Measurements from ENCODE around the gene SLC13A4. TPM values are rescaled to one million over a fixed set of nuclear protein-coding genes. Genes with fewer than 3 reads are reported as not detected.

Gene SLC13A4
- 0.56 TPM in 1 of 2 replicates, not detected in the other for total RNA-seq (2012; rRNA removed)
- polyA plus RNA-seq (2012; rRNA removed), result 0.10 TPM in 1 of 2 replicates, not detected in the other
- 0.12 and 0.23 TPM in 2 replicates for polyA plus RNA-seq (2012; cell fraction: cytosol; rRNA removed)
- 0.16 and 0.32 TPM in 2 replicates for polyA plus RNA-seq (2012; cell fraction: nucleus; rRNA removed; ENCODE audit: low replicate concordance)
- percentile 15 among the genes with signal in this experiment for Bru-seq, nascent RNA
- BruChase-seq, experiment 1, labeled RNA remaining after a 6-hour chase, result percentile 15 among the genes with signal in this experiment
- percentile 15 among the genes with signal in this experiment for BruChase-seq, experiment 2, labeled RNA remaining after a 2-hour chase
- long read RNA-seq, partial matches to known transcripts, result 0 of 2 reads
- long read RNA-seq, other reads (novel, unspliced or antisense), result 2 of 2 reads

DNA sequence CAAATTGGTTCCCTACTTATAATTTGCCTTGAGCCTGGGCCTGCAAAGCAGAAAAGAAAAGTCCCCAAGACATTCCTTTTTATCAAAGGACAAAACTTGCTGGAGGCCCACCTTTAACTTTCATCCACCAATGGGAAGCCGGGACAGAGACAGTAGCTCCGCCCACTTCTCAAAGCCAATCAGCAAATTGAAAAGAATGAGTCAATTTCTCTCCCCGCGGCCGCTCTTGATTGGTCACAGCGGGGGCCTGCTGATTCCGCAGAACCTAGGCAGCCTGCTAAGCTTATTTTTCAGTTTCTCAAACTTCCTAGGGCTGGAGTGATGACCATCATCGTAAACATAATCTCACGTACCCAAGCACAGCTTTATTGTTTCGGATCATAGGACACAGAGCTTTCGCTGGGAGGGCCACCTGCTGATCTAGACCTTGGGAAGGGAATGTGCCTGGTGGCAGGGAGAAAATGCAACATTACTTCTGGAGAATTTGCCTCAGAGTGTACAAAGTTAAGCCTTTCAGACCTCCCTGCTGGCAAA is at the start of gene SLC13A4:
Gene SLC13A4 (minus strand): TSS at position 51 of the 534 bp plus-strand sequence. CDS start 690 bp downstream, outside the sequence.
- Histone ChIP-seq H2AFZ (replicated peaks; ENCODE audit: low read length, poor library complexity) (peak within 1 kb of the TSS; percentile 10), H3K18ac (ENCODE audit: low read depth, low read length) (no peak within 1 kb of the TSS), H3K9ac (ENCODE audit: low read depth, low read length) (no peak within 1 kb of the TSS), H3K36me3 (ENCODE audit: control insufficient read depth, insufficient read depth, low read length) (no peaks in the 10 kb centered on the region), H4K20me1 (ENCODE audit: insufficient read depth, low read length) (no peaks in the 10 kb centered on the region), H2BK120ac (ENCODE audit: low read depth, low read length) (no peak within 1 kb of the TSS), H4K8ac (ENCODE audit: low read depth in 2 of 2, low read length in 2 of 2) (no peak within 1 kb of the TSS), H3K9me3 (ENCODE audit: control insufficient read depth, insufficient read depth, low read length) (no peaks in the 10 kb centered on the region), H2AK9ac (replicated peaks; ENCODE audit: low read depth, low read length, poor library complexity) (no peak within 1 kb of the TSS), H3K4me1 (ENCODE audit: control insufficient read depth, insufficient read depth, low read length) (no peaks in the 10 kb centered on the region), H3K23ac (ENCODE audit: low read depth, low read length) (no peak within 1 kb of the TSS), H3K27ac (ENCODE audit: insufficient read depth, low read length) (no peak within 1 kb of the TSS), H3K4me3 (ENCODE audit: insufficient read depth, low read depth, low read length) (no peak within 1 kb of the TSS), H2BK5ac (ENCODE audit: low read depth, low read length, poor library complexity, severe bottlenecking) (no peak within 1 kb of the TSS), H2AK5ac (ENCODE audit: low read depth, low read length) (no peak within 1 kb of the TSS), H3K9me1 (ENCODE audit: insufficient read depth, low read length) (no peaks in the 10 kb centered on the region), H3K14ac (replicated peaks; ENCODE audit: low read depth, low read length) (no peak within 1 kb of the TSS; the same call in 1 of the 2 replicates), H4K91ac (ENCODE audit: insufficient read depth, low read depth, low read length) (no peak within 1 kb of the TSS), H2BK15ac (ENCODE audit: low read depth, low read length) (no peak within 1 kb of the TSS), H2BK20ac (ENCODE audit: low read depth, low read length) (no peak within 1 kb of the TSS), H3K27me3 (ENCODE audit: control insufficient read depth, insufficient read depth, low read length) (no peaks in the 10 kb centered on the region; the same call in 1 of the 2 replicates), H3K4me2 (ENCODE audit: low read depth, low read length) (no peak within 1 kb of the TSS), H3K56ac (ENCODE audit: extremely low read depth, insufficient read depth, low read length) (no peak within 1 kb of the TSS), H3K4ac (ENCODE audit: low read depth, low read length) (no peak within 1 kb of the TSS), H4K5ac (ENCODE audit: low read depth, low read length) (no peak within 1 kb of the TSS), H3K79me1 (ENCODE audit: low read depth in 1 of 2, low read length in 2 of 2) (no peaks in the 10 kb centered on the region)
- dilution Hi-C loops (cut with HindIII; ENCODE audit: low sequenced_read_pairs, unreplicated experiment) (no loop called here), intact Hi-C loops (cut with micrococcal nuclease) (no loop called here), in situ Hi-C loops (cut with MboI; ENCODE audit: low sequenced_read_pairs) (no loop called here)
- ChIA-PET CTCF (no interaction called here), POLR2A (ENCODE audit: unreplicated experiment) (no interaction called here)
- no TSS peak for BruUV-seq (replicated peaks)
- no peak for ATAC-seq (ENCODE audit: low read depth)
- WGBS, 2 experiments (ENCODE audit: extremely low coverage in 2 of 2, insufficient read length in 1 of 2), result 56% methylated on average over 7 of the region's 11 CpGs; no CpG with 5 or more reads in 1 of the 2 experiments
- DNase-seq, result no peak
- TF ChIP-seq MAFK (IDR thresholded peaks at IDR 0.05; ENCODE audit: low read depth, low read length), result no peak
- TF ChIP-seq, protein P1, sequence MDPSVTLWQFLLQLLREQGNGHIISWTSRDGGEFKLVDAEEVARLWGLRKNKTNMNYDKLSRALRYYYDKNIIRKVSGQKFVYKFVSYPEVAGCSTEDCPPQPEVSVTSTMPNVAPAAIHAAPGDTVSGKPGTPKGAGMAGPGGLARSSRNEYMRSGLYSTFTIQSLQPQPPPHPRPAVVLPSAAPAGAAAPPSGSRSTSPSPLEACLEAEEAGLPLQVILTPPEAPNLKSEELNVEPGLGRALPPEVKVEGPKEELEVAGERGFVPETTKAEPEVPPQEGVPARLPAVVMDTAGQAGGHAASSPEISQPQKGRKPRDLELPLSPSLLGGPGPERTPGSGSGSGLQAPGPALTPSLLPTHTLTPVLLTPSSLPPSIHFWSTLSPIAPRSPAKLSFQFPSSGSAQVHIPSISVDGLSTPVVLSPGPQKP (IDR thresholded peaks at IDR 0.05; ENCODE audit: borderline replicate concordance, low read depth, low read length), result no peak
- TF ChIP-seq POLR2A (IDR thresholded peaks at IDR 0.05; ENCODE audit: low read depth, low read length), result no peak
- TF ChIP-seq, protein P2, sequence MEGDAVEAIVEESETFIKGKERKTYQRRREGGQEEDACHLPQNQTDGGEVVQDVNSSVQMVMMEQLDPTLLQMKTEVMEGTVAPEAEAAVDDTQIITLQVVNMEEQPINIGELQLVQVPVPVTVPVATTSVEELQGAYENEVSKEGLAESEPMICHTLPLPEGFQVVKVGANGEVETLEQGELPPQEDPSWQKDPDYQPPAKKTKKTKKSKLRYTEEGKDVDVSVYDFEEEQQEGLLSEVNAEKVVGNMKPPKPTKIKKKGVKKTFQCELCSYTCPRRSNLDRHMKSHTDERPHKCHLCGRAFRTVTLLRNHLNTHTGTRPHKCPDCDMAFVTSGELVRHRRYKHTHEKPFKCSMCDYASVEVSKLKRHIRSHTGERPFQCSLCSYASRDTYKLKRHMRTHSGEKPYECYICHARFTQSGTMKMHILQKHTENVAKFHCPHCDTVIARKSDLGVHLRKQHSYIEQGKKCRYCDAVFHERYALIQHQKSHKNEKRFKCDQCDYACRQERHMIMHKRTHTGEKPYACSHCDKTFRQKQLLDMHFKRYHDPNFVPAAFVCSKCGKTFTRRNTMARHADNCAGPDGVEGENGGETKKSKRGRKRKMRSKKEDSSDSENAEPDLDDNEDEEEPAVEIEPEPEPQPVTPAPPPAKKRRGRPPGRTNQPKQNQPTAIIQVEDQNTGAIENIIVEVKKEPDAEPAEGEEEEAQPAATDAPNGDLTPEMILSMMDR (conservative IDR thresholded peaks at IDR 0.05; ENCODE audit: low read depth, low read length), result no peak
- TF ChIP-seq RFX5 (IDR thresholded peaks at IDR 0.05; ENCODE audit: low read depth, low read length), result no peak
- TF ChIP-seq MXI1 (IDR thresholded peaks at IDR 0.05; ENCODE audit: borderline replicate concordance, low read depth, low read length), result no peak
- no peak for TF ChIP-seq RCOR1 (IDR thresholded peaks at IDR 0.05; ENCODE audit: insufficient replicate concordance, low read length)
- no peak for TF ChIP-seq CHD1 (IDR thresholded peaks at IDR 0.05; ENCODE audit: low read depth, low read length)
- TF ChIP-seq, protein P3, sequence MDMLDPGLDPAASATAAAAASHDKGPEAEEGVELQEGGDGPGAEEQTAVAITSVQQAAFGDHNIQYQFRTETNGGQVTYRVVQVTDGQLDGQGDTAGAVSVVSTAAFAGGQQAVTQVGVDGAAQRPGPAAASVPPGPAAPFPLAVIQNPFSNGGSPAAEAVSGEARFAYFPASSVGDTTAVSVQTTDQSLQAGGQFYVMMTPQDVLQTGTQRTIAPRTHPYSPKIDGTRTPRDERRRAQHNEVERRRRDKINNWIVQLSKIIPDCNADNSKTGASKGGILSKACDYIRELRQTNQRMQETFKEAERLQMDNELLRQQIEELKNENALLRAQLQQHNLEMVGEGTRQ (IDR thresholded peaks at IDR 0.05; ENCODE audit: low read depth, low read length), result no peak
- no peak for TF ChIP-seq FOS (IDR thresholded peaks at IDR 0.05; ENCODE audit: low read depth, low read length)
- no peak for TF ChIP-seq SMC3 (IDR thresholded peaks at IDR 0.05; ENCODE audit: low read depth, low read length)
- no peak for TF ChIP-seq CEBPB (IDR thresholded peaks at IDR 0.05; ENCODE audit: low read depth, low read length)

Data from IMR-90 (cell line).